GM18870 (cell line): Measurements from ENCODE around the gene KATNAL1.
"Not testable (repeated sequence)": the region's sequence is repeated elsewhere in the genome, so short reads cannot be mapped to it uniquely, and the experiment has no call there.

Experiments used
- ATAC-seq: cut with Tn5 transposase; IDR thresholded peaks from one replicate; pipeline ENCODE4 v1.9.1; 2021; ENCODE audit warnings: moderate library complexity; ENCODE audit not compliant: unreplicated experiment

Gene KATNAL1

DNA sequence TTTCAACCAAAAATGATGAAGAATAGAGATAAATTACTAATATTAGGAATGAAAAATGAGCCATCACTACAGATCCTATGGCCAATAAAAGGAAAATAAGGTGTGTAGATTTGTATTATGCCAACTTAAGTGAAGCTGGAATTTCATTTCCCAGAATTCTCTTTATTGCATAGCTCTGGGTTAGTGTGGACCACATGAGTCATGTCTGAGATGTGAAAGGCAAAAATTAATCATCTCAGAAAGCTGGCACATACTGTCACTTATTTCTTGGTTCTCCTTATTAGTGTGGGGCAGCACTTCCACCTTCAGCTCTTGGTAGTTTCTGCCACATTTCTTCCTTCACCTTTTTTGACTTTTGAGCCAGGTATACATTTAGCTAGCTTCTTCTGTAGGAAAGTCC, 82.6 kb downstream of the KATNAL1 start:
- no peak for ATAC-seq

DNA sequence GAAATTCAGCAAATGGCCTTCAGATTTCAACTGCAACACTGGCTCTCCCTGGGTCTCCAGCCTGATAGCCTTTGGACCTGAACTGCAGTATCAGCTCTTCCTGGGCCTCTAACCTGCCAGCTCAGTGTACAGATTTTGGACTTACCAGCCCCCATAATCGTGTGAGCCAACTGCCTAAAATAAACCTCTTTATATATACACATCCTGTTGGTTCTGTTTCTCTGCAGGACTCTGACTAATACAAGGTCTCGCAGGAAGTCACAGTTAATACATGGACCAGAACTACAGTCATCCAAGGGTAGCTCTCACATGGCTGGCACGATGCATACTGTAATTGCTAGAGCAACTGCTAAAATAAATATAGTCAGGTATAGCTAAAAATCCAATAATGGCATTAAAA, 85.1 kb downstream of the KATNAL1 start:
- no peak for ATAC-seq

DNA sequence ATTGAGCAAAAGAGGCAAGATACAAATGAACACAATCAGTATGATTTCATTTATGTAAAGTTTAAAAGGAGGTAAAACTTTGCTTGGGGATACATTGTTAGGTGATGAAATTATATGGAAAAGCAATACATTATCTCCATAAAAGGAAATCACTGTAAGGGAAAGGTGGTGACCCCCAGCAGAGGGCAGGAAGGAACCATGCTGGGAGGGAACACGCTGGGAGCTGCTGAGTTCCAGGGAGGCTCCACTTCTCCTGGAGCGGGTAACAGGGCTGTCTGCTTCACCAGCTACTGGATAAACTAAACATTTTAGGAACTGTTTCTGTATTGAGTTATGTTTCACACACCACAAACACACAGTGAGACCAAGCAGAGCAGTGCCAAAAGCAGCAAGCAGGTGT, 91.2 kb downstream of the KATNAL1 start:
- no peak for ATAC-seq

DNA sequence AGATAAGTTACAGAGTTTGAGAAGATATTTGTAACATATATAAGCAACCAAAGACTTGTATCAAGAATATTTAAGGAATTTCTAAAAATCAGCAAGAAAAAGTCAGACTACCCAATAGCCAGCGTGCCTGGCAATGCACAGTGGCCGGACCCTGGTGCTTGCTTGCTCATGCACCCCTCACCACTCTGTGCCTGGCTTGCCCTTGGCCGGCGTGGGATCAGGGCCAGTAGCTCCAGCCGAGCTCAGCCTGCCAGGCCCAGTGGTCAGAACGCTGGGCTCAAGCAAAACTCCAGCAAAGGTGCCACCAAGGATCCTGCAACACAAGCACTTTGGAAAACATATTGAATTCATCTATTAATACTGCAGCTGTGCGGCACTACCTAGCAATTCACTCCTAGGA, 95.1 kb downstream of the KATNAL1 start:
- ATAC-seq, result no peak

- no peak for ATAC-seq
Observed at GRCh38 chr13:30211745-30212144, 95.6 kb downstream of the KATNAL1 start.

- peak; percentile 48 for ATAC-seq
Observed at GRCh38 chr13:30204564-30204963, 102.8 kb downstream of the KATNAL1 start.

DNA sequence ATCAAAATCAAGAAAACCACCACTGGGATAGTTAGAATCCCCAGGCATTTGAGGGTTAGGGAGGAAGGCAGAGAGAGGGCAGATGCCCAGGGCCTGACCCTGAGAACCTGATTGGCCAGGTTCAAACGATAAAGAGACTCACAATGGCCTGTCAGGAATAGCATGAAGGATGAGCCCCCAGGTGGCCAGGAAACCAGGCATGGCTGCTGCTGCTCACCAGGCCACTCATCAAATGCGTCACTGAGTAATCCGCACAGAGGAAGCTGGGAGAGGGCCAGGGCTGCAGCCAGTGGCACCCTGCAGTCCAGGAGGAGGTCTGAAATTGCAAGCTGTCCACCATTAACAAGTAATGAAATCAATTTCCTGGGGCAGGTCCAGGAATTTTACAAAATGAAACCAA, 111.3 kb downstream of the KATNAL1 start:
- no peak for ATAC-seq

DNA sequence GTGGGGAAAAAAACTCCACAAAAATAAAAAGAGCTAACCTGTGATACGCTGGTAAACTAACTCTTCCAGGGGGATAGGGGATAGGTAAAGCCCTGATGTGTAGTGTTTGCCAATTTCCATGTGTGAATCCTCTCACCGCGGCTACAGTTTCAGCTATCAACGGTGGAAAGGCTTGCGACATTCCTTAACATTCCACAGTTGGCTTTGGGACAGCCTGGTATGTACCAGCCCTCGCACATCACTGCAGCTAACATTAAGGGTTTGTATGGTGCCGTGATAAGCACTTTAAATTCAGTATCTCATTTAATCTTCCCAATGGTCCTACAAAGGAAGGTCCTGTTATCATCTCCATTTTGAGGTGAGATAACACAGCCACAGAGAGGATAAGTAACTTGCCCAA, 112.4 kb downstream of the KATNAL1 start:
- no peak for ATAC-seq

DNA sequence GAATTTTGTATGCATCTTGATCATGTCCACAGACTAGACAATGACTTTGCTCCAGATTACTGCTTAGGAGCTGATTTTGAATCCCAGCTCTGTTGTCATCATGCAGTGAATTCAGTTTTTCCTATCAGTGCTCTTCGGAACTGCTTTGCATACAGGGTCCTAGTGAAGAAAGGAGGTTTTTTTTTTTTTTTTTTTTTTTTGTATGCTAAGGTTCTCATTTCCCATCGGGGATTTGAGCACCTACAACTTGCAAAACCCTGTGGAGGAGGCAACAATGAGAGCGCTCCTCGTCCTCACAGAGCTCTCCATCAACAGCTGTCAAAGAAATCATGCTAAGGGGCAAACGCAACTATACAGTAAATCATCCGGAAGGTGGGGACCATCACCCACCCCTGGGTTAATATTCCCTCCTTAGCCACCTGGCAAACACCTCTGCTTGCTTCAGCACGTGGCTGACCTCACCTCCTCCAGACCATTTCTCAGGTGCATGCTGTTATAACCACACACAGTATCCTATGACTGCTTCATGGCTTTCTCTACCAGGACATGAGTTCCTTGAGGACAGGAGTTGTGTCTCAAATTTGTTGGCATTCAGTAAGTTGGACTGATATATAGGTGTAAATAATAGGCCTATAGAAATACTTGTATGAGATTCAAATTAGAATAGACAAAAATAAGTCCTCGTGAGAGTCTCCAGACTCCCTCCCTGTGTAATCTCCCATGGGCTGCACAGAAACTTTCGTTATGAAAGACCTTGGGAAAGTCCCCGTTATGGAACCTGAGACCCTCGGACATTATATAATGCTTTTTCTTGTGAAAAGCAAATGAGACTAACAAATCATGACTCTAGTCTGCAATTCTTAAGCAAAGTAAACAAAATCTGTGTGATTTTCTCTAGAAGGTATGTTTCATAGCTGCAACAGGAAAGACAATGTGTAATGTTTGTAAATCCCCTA, 113.8 kb downstream of the KATNAL1 start:
- no peak for ATAC-seq

GRCh38 chr13:30192320-30193093, 114.8 kb downstream of the KATNAL1 start:
- no peak for ATAC-seq

GRCh38 chr13:30191491-30192100, 115.8 kb downstream of the KATNAL1 start:
- no peak for ATAC-seq

GRCh38 chr13:30186634-30187415, 120.5 kb downstream of the KATNAL1 start:
- no peak for ATAC-seq

- no peak for ATAC-seq
Observed at GRCh38 chr13:30181888-30182651, 125.3 kb downstream of the KATNAL1 start.

GRCh38 chr13:30179597-30180276, 127.6 kb downstream of the KATNAL1 start:
- ATAC-seq, result no peak

GRCh38 chr13:30178976-30179375, 128.4 kb downstream of the KATNAL1 start:
- ATAC-seq, result no peak

- no peak for ATAC-seq
Observed at GRCh38 chr13:30175166-30175565, 132.2 kb downstream of the KATNAL1 start.

GRCh38 chr13:30174250-30174649, 133.1 kb downstream of the KATNAL1 start:
- not testable (repeated sequence) for ATAC-seq

- ATAC-seq, result no peak
Observed at GRCh38 chr13:30173303-30173610, 134.1 kb downstream of the KATNAL1 start.

GRCh38 chr13:30172593-30173302, 134.6 kb downstream of the KATNAL1 start:
- no peak for ATAC-seq
